GM18870 (cell line): ENCODE data around the gene SMG9.
"Not testable (repeated sequence)": the region's sequence is repeated elsewhere in the genome, so short reads cannot be mapped to it uniquely, and the experiment has no call there.

Experiments used
- ATAC-seq: cut with Tn5 transposase; IDR thresholded peaks from one replicate; pipeline ENCODE4 v1.9.1; 2021; ENCODE audit warnings: moderate library complexity; ENCODE audit not compliant: unreplicated experiment

SMG9 gene

DNA sequence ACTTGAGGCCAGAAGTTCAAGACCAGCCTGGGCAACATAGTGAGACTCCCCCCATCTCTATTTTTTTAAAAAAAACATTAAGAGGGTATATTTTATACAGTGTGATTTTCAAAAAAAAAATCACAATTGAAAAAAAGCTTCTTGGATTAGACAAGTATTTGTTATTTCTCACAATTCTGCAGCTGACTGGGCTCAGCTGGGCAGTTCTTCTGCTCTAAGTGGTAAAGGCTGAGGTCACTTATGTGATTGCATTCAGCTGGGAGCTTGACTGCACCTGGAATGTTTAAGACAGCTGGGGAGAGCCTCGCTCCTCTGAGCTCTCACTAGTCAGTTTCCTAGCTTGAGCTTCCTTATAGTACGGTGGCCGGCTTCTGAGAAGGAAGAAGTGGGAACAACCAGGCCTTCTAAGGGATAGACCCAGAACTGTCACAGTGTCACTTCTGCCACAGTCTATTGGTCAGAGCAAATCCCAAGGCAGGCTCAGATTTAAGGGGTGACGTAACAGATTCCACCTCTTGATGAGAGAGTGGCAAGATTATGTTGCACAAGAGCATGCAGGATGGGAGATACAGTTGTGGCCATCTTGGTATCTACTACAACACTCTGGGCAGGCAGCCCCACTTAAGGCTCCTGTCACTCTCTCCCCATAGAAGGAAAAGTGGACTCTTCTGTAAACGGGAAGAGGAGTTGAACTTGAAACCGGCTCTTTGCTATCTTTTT is 58.6 kb downstream of the SMG9 start:
- ATAC-seq: no peak

DNA sequence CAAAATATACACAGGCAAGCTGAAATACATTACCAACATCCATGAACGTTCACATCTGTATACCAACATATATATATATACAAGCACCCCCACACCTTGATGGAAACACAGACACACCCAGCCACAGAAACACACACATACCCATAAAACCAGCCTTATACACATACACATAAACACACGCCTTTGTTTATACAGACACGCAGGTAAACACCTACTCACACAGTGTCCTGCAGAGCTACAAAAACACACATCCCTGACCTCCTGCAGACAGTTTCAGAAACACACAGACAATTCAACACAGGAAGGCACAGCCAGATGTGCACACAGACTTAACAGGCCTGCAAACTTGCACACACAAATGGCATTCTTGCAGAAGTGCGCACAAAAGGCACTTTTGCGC is 60.2 kb downstream of the SMG9 start:
- no peak for ATAC-seq

DNA sequence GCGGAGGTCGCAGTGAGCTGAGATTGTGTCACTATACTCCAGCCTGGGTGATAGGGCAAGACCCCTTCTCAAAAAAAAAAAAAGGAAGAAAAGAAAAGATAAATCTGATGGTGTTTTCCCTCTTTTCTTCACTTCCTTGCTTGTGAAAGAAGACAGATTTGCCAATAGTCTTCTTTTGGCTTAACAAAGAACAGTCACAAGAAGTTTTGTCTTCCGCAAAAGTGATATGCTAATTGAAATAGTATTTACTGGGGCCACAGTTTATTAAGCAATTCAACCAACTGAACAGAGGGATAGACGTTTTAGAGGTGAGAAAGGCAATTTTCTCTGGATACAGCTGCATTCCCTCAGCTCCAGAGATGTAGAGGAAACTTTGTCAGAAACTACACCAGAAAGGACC is 61.9 kb downstream of the SMG9 start:
- no peak for ATAC-seq

DNA sequence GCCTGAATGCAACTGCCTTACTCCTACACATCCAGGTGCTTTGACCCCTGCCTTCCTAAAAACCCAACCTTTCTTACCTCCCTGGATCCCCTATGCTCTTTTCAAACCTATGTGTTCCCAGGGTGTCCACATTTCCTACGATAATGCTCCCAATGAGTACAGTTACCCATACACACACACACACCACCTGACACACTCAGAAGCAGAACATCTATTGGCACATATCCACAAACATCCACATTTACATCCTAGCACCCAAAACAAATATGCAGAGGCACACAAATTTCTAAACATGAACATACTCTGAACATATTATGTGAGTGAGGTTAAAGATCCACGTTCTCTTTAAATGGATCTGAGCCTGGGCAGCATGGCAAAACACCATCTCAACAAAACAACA is 62.4 kb downstream of the SMG9 start:
- ATAC-seq: no peak

- ATAC-seq: no peak
Measured at GRCh38 chr19:43691755-43692154, 63.0 kb downstream of the SMG9 start.

DNA sequence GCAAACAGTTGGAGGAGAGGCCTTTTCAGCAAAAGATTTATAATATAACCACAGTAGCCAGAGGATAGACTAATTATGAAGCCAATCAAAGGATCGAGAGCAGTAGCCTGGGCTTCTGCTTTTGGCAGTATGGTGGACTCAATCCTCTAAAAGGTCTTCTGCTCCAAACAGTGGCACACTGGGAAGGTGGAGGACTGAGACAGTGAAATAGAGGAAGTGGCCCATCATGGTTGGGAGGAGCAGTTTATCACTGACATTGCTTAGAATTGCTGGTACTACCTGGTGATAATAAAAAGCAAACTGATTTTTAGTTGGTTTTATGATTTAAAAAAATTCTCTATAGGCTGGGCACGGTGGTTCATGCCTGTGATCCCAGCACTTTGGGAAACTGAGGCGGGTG is 63.9 kb downstream of the SMG9 start:
- no peak for ATAC-seq

GRCh38 chr19:43690444-43690843 is 64.3 kb downstream of the SMG9 start:
- ATAC-seq: no peak

DNA sequence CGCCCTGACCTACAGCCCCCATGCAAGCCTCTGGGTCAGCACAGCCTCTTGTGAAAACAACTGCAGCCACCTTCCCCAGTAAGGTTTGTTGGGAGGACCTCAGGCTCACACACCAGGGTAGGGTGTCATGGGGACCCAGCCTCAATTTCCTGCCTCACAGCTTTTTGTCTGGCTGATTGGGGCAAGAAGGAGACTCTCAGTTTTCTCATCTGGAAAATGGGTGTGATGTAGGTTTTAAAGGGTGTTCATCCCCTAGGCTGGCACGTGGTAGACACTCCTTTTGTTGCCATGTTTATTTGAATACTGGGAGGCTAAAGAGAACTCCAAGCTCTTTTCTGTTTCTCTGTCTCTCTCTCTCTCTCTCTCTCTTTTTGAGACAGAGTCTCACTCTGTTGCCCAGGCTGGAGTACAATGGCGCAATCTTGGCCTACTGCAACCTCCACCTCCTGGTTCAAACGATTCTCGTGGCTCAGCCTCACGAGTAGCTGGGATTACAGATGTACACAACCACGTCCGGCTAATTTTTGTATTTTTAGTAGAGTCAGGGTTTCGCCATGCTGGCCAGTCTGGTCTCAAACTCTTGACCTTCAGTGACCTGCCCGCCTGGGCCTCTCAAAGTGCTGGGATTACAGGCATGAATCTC is 66.6 kb downstream of the SMG9 start:
- no peak for ATAC-seq

- no peak for ATAC-seq
Measured at GRCh38 chr19:43687660-43687997, 67.1 kb downstream of the SMG9 start.

DNA sequence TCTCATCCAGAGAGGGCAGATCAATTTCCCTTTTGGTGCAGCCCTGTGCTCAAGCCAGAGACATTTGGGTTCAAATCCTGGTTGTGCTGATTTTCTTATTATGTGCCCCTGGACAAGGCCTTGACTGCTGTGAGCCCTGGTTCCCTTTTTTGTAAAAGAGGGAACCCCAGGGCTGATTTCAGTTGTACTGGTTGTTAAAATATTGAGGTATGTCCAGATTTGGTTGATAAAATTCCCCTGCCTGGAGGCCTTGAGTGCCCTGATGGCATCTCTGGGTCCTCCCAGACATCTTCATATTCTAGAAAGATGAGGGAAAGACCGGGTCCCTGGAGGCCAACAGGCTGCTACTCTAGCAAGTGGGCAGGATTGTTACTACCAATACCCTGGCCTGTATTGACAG is 70.4 kb downstream of the SMG9 start:
- no peak for ATAC-seq

DNA sequence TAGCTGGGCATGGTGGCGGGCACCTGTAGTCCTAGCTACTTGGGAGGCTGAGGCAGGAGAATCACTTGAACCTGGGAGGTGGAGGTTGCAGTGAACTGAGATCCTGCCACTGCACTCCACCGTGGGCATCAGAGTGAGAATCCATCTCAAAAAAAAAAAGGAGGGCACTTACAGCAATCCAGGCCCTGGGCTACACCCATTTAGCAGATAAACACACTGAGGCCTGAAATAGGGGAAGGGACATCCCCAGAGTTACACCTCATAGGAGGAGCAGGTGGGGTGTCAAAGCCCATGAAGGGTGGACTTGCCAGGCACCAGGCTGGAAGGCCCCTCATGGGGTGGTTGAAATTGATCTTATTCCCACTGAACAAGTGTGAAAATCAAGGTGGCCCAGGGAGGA is 70.9 kb downstream of the SMG9 start:
- ATAC-seq: no peak

DNA sequence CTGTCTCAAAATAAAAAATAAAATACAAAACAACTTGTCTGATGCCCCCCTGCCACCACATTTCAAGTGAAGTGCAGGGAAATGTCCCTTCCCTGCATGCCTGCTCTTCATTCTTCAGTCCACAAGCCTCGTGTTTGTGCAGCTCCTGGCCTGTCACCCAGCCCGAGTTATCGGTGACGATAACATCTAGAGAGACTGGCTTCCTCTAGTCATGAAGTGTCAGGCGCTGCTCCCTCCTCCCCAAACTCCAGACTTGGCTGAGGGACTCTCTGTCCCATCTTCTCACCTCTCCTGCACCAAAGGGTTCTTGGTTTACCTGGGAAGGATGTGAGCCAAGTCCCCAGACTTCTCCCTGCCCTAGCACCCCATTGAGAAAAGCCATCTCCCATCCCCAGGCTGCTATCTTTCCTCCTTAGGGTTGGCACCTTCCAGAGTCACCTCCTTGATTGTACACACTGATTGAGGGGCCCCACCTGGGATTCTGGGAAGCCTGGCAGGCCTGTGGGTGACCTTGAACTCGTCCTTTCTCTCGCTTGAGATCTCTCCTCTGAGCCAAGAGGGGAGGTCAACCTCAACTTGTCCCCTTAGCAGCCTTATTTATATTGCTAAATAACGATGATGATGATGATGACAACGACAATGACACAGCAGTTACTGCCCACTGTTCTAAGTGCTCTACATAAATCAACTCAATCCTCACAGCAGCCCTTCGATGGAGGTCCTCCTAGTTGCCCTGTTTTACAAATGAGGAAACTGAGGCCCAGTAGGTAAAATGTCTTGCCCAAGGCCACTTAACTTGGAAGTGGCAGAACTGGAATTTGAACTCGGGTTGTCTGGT is 71.7 kb downstream of the SMG9 start:
- no peak for ATAC-seq

- not testable (repeated sequence) for ATAC-seq
Measured at GRCh38 chr19:43682269-43682668, 72.5 kb downstream of the SMG9 start.

- no peak for ATAC-seq
Measured at GRCh38 chr19:43681821-43682220, 72.9 kb downstream of the SMG9 start.

- ATAC-seq: no peak
Measured at GRCh38 chr19:43678512-43679261, 76.1 kb downstream of the SMG9 start.
